NCI-H748 (cell line): Measurements from ENCODE around the gene YOD1.
A peak's percentile ranks its signal among the peaks of the same experiment; 100 is the strongest.

Experiments
- DNase-seq: peaks from one replicate; lab custom pipeline; 2025; ENCODE audit not compliant: unreplicated experiment; lab: John Stamatoyannopoulos, UW

Gene YOD1

DNA sequence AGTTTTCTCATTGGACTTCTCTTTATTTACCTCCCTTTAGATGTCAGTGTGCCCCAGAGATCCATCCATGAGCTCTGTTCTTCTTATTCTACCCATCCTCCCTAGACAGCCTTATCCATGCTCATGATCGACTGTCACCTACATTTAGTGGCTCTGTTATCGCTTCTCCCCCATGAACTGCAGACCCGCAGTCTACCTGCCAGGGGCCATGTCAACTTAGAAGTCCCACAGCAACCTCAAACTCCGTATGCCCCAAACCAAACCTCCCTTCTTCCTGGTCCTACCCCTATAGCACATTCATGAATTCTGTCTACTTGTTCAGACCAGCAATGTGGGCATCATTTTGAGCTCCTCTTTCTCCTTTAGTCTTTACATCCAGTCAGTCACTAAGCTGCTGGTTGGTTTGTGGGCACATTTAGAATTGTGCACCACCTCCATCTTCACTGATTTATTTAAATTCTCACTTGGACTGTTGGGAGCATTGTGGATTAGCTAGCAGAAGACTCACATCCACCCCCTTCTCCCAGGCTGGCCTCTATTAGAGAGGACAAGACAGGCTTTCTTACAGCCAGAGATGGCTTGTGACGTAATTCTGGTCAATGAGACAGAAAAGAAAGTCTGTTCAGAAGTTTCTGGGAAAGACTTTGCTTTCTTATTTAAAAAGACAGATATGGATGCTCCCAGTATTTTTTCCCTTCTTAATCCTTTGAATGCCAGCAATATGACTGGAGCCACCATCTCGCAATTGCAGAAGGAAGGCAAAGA is 37.5 kb downstream of the YOD1 start:
- no peak for DNase-seq

DNA sequence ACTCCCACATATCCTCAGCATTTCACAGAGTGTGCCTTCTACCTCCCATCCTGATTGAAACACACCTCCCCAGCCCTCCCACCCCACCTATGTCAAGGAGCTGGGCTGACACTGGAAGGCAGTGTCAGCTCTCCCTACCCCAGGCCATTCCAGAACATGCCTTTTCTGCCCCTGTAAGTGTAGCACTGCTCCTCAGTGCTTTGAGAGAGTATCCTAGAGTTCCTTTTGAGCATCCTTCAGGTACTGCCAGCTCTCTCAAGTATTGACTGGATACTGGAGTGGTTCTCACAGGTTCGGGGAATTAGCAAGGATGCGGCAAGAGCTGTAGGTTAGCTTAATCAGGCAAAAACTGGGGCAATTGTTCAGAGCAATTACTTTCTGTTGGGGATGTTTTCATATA is 40.3 kb downstream of the YOD1 start:
- no peak for DNase-seq

DNA sequence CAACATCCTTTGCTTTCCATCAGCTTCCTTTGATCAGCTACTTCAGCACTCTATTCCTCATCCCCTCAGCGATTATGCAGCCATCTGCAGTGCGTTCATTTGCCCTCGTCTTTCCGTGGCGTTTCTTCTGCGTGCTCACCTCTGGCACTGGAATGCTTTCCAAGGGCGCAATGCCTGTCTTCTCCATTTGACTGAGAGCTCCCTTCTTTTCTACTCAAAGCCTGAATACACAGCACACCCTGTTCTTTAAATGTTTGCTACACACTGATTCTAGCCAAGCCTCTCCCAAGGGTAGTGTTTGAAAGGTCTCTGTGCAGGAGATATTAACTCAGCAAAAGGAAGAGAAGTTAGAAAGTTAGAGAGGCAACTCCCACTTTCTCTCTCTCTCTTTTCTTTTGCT is 41.1 kb downstream of the YOD1 start:
- no peak for DNase-seq

DNA sequence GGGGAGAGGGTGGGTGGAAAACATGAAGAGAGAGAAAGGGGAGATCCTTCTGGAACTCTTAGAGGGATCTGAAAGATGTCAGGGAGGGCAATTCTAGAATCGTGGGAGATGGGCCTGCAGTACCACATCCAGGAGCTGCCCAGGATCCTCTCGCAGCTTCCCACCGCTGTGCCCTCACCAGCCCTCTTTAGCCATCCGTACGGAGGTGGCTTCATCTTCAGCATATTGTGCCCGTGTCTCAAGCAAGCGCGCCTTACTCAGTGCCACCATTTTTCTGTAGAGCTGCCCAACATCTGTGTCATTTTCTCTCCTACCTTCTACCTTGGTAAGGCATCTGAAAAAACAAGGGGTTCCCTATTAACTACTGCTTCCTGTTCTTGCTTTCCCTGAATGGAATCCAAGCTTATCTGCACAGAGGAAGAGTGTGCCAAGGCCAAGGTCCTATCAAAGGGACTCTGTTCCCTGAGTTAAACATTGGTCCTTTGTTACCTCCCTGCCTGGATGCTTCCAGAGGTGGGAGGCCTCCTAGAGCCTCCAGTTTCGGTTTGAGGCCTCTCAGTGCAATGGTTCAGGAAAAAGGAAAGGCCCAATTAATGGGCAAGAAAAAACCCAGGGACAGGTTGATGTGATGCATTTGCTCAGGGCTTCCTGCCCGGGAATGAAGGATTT is 41.7 kb downstream of the YOD1 start:
- DNase-seq, result no peak

DNA sequence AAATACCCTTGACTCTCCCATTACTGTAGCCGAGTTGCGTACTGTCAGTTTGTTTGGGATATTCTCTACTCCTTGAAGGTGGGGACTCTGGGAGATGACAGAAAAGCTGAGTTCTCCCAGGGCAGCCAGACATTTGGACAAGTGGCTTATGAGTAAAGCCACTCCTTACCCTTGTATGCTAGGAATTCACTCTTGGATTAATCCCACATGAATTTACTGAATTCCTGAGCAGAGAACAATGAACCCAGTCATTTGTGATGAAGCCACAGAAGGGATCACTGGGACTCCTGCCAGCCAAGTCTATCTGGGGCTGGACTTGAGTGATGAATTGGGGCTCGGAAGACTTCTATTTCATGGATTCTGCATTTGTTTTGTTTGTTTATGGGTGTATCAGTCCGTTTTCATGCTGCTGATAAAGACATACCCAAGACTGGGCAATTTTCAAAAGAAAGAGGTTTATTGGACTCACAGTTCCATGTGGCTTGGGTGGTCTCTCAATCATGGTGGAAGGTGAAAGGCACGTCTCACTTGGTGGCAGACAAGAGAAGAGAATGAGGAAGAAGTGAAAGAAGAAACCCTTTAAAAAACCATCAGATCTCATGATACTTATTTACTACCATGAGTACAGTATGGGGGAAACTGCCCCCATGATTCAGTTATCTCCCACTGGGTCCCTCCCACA is 43.5 kb downstream of the YOD1 start:
- DNase-seq, result no peak

DNA sequence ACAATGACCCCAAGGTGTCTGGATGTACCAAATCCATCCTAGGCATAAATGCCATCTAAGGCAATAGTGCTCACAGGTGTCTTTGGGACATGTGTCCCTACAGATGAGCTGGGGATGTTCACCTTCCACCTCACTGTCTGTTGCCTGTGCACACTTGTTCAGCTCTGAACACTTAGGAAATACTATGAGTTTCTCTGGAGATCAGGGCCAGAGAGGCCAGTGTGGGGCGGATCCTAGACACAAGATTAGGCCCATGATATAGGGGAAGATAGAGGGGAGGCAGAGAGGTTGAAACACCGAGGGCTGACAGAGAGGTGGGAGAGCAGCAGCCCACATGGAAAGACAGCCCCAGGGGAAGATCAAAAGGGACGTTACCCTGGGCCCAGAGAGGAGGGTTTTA is 44.1 kb downstream of the YOD1 start:
- DNase-seq, result no peak

DNA sequence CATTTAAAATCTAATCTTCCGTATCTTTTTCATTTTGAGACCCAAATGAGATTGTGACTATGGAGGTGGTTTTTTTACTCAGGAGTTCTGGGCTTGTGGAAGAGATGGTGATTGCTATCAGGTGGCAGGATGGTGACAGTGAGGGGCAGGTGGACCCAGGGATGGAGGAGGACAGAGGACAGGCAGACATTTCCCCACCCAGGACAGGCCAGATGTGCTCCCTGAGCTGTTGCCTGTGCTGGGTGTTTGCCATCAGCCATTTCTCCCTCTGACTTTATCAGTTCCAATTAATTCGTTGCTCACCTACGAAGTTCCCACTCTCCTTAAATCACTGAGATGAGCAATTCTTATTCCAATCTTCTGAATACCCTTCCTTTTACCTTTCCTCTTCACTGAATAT is 44.9 kb downstream of the YOD1 start:
- DNase-seq, result no peak

DNA sequence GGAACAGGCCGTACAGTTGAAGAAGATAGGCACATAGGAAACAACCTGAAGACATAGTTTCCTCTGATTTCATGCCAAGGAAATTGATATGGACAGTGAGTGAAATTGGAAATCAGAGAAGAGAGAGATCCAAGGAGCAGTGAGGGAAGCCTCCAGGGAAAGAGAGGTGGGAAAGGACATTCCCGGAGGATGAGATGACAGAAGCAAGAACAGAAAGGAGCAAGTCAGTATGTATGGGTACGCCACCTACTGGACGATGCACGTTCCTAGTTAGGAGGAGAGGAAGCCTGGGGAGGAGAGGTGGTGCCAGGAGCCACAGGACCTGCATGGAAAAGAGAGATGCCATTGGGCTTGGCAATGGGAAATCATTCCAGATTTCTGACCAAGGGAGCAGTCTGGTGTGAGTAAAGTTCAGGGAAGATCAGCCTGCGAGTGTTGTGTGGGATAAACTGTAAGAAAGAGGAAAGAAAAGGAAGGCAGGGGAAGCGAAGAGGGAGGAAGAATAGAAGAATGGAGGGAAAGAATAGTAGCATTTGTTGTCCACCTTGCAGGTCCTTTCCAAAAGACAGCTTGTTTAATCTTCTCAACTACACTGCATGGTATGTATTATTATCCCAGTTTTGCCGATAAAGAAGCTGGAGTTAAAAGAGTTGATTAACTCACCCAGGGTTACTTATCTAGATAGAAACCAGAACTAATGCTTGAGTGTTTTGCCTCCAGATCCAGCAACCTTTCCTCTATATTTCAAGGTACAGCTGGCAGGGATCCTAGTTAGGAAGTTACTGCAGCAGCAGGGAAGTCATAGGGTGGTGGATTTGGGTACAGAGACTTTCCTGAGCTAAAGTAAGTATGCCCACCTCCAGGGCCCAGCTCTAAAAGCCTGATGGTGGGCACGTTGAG is 45.8 kb downstream of the YOD1 start:
- peak; percentile 31 for DNase-seq

DNA sequence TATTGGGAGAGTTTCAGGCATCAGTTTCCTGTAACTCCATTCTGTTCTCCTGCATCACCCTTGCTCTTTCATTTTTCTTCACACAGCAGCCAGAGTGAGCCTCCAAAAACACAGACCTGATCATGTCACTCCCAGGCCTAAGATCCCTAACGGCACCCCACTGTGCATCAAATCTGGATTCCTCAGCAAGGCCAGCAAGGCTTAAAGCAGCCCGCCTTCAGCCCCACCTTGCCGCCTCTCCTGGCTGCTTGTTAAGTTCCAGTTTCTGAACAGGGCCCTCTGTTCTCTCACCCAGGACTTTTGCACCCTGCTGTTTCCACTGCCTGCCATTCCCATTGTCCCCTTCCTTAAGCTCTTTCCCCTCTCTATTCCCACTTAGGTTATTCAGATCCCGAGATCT is 47.8 kb downstream of the YOD1 start:
- no peak for DNase-seq

DNA sequence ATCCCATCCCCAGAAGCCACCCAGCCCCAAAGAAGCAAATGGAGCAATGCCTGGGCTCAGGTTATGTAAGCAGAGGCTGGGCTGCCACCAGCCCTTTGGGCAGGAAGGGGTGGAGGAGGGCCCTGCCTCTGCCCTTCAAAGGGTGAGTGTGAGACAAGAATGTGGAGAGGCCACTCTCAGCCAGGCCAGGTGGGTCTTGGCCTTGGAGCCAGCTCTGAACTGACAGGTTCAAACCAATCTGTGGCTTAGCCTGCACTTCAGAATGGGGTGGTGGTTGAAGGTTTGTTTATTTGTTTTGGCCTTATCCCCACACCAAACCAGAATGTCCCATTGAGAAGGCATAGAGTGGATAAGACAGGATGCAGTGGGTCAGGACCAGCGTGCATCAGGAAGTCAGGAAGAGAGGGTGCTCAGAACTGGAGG is 48.3 kb downstream of the YOD1 start:
- DNase-seq, result no peak

DNA sequence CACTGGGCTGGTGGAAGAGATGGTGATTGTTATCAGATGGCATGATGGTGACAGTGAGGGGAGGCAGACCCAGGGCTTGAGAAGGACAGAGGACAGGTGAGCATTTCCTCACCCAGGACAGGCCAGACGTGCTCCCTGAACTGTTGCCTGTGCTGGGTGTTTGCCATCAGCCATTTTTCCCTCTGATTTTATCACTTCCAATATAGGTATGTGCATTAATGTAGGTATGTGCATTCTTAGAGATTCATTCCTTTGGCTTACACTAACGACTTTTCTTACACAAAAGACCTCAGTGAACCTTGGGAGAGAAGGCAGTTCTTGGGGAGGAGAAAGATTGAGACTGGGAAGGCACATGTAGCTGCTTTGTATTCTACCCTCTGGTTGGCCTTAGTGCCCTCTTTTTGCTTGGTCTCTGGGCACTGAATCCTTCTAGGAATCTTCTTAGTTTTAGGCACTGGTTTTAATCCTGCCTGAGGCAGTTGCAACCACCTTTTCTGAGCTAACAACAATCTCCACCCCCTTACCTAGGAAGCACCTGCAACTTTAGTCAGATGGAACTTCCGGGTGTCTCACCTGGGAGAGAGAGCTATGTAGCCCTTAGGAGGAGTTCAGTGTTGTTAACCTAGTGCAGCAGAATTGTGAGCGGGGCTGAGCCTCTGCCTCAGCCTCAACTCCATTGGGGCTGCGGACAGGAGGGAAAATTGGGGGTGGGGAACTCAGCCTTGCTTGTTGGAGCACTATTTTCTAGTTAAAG is 49.3 kb downstream of the YOD1 start:
- DNase-seq, result no peak

DNA sequence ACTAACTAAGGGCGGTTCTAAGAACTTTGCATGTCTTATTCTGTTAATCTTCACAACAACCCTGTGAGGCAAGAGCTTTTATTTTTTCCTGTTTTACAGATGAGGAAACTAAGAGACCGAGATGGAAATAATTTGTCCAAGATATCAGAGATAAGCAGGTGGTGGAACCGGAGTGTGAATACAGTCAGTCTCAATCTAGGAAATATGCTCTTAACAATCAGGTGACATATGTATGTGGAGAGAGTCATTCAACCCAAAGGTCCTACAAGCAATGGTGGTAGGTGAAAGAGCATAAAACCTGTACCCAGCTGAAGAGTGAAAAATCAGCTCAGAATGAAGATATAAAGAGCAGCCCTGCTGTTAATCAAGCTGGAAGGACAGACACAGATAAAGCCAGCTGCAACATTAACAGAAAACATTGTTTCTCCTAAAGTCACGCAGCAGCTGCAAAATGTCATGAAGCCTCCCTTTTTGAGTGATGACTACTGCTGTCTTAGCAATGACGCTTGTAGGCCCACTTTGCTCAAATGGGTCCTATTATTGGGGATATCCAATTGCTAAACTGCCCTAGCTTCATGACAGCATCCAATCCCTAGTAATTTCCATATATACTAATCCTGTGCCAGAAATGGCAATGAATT is 50.2 kb downstream of the YOD1 start:
- DNase-seq, result no peak

DNA sequence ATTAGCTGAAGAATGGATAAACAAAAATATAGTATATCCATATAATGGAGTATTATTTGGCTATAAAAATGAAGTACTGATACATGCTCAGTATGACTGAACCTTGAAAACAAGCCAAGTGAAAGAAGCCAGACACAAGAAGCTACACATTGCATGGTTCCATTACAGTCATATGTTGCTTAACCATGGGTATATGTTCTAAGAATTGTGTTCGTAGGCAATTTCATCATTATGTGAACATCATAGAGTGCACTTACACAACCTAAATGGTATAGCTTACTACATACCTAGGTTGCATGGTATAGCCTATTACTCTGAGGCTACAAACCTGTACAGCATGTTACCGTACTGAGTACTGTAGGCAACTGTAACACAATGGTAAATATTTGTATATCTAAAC is 52.2 kb downstream of the YOD1 start:
- no peak for DNase-seq
